Renal cortical epithelial cell (primary cell): Measurements from ENCODE around the gene MYH10. TPM values are rescaled to one million over a fixed set of nuclear protein-coding genes. Genes with fewer than 3 reads are reported as not detected.

ENCODE experiments used
- DNase-seq: peaks from one replicate; pipeline ENCODE4 v3.0.0-alpha.2; 2011; ENCODE audit warnings: low read depth
- total RNA-seq: library from RNA; depleted of rRNA; stranded (reverse); fragments of >200 nt; gene quantifications from 2 replicates; pipeline ENCODE4 v1.2.3, GENCODE V29; 2014

Gene MYH10
- total RNA-seq, 1 donor from 2014 or later, result 149 TPM

GRCh38 chr17:8494506-8495111 lies 135.9 kb downstream of the MYH10 start:
- DNase-seq, result no peak

- no peak for DNase-seq
These were observed 136.5 kb downstream of the MYH10 start for GRCh38 chr17:8494021-8494420.

- no peak for DNase-seq
These were observed 138.4 kb downstream of the MYH10 start for GRCh38 chr17:8492121-8492520.

- no peak for DNase-seq
These were observed 140.1 kb downstream of the MYH10 start for GRCh38 chr17:8490256-8491023.

- DNase-seq, result no peak
These were observed 140.7 kb downstream of the MYH10 start for GRCh38 chr17:8489841-8490240.

- DNase-seq, result peak; percentile 80
These were observed 141.6 kb downstream of the MYH10 start for GRCh38 chr17:8488901-8489300.

GRCh38 chr17:8488491-8488890 lies 142.0 kb downstream of the MYH10 start:
- no peak for DNase-seq

GRCh38 chr17:8487743-8488142 lies 142.8 kb downstream of the MYH10 start:
- DNase-seq, result no peak

GRCh38 chr17:8487130-8487645 lies 143.3 kb downstream of the MYH10 start:
- no peak for DNase-seq

- DNase-seq, result no peak
These were observed 145.0 kb downstream of the MYH10 start for GRCh38 chr17:8485491-8485890.

GRCh38 chr17:8484465-8484864 lies 146.1 kb downstream of the MYH10 start:
- DNase-seq, result no peak

- no peak for DNase-seq
These were observed 148.0 kb downstream of the MYH10 start for GRCh38 chr17:8482546-8482945.

GRCh38 chr17:8481703-8482102 lies 148.8 kb downstream of the MYH10 start:
- no peak for DNase-seq

- no peak for DNase-seq
These were observed 149.4 kb downstream of the MYH10 start for GRCh38 chr17:8481089-8481488.

GRCh38 chr17:8480011-8480976 lies 150.2 kb downstream of the MYH10 start:
- DNase-seq, result no peak

- DNase-seq, result no peak
These were observed 151.0 kb downstream of the MYH10 start for GRCh38 chr17:8479431-8479947.

- DNase-seq, result no peak
These were observed 152.6 kb downstream of the MYH10 start for GRCh38 chr17:8477715-8478441.

- DNase-seq, result no peak
These were observed 153.4 kb downstream of the MYH10 start for GRCh38 chr17:8477171-8477570.

GRCh38 chr17:8476741-8477140 lies 153.8 kb downstream of the MYH10 start:
- no peak for DNase-seq

- no peak for DNase-seq
These were observed 154.7 kb downstream of the MYH10 start for GRCh38 chr17:8475781-8476180.

GRCh38 chr17:8475227-8475626 lies 155.3 kb downstream of the MYH10 start:
- no peak for DNase-seq
